K562 (cell line): ENCODE data around the gene GPALPP1. TPM values are rescaled to one million over a fixed set of nuclear protein-coding genes. Genes with fewer than 3 reads are reported as not detected.

Source experiments
- BRD9 ChIP-seq: fragments of 450-650 bp; IDR thresholded peaks from 2 replicates; pipeline ENCODE4 v1.6.1; 2018; ENCODE audit warnings: low read depth; ENCODE audit not compliant: partially characterized antibody
- CBFA2T2 ChIP-seq: fragments of 450-650 bp; conservative IDR thresholded peaks from 2 replicates; pipeline ENCODE4 v1.6.1; 2017; ENCODE audit warnings: mild to moderate bottlenecking
- CBX2 ChIP-seq: fragments of 200-600 bp; sonication (generic); IDR thresholded peaks from one replicate; pipeline ENCODE4 v1.6.1; 2012; ENCODE audit warnings: mild to moderate bottlenecking, low read length, inconsistent platforms; ENCODE audit not compliant: insufficient read depth, poor library complexity, severe bottlenecking
- EWSR1 ChIP-seq: fragments of 450-650 bp; IDR thresholded peaks from 2 replicates; pipeline ENCODE4 v1.6.1; 2018; ENCODE audit warnings: borderline replicate concordance, mild to moderate bottlenecking, low read depth, moderate library complexity; ENCODE audit not compliant: partially characterized antibody
- FOXJ2 ChIP-seq: fragments of 200-800 bp; sonication (Bioruptor generic); IDR thresholded peaks from 2 replicates; pipeline ENCODE4 v1.6.1; 2016; ENCODE audit warnings: missing genetic modification characterization, missing compliant biosample characterization
- GATA2 ChIP-seq: sonication (generic); formaldehyde crosslinking; IDR thresholded peaks from 2 replicates; pipeline ENCODE4 v1.4.0; 2020; ENCODE audit warnings: mild to moderate bottlenecking, missing genetic modification reagents
- HIVEP1 ChIP-seq: fragments of 250-450 bp; sonication (Bioruptor Pico); IDR thresholded peaks from 2 replicates; pipeline ENCODE4 v1.4.0; 2020; ENCODE audit warnings: mild to moderate bottlenecking
- ILF3 ChIP-seq: fragments of 450-650 bp; IDR thresholded peaks from 2 replicates; pipeline ENCODE4 v1.6.1; 2018; ENCODE audit warnings: antibody characterized with exemption, mild to moderate bottlenecking, moderate library complexity, borderline replicate concordance
- KLF13 ChIP-seq: fragments of 450-650 bp; IDR thresholded peaks from 2 replicates; pipeline ENCODE4 v1.6.1; 2016; ENCODE audit warnings: missing genetic modification characterization, low read depth, mild to moderate bottlenecking, missing compliant biosample characterization, moderate library complexity, borderline replicate concordance
- MBD1 ChIP-seq: fragments of 250-450 bp; sonication (Bioruptor Pico); IDR thresholded peaks from 2 replicates; pipeline ENCODE4 v1.8.0; 2022; ENCODE audit warnings: inconsistent platforms
- NFRKB ChIP-seq: fragments of 450-650 bp; IDR thresholded peaks from 2 replicates; pipeline ENCODE4 v1.6.1; 2016; ENCODE audit warnings: low read depth
- NFYB ChIP-seq: IDR thresholded peaks from 2 replicates; pipeline ENCODE4 v1.6.1; 2011; ENCODE audit warnings: mild to moderate bottlenecking, moderate library complexity; ENCODE audit not compliant: insufficient read length; ENCODE audit errors: extremely low read depth
- RBM14 ChIP-seq: fragments of 200-400 bp; formaldehyde crosslinking; IDR thresholded peaks from 2 replicates; pipeline ENCODE4 v1.6.1; 2018; ENCODE audit warnings: low read depth, mild to moderate bottlenecking, low read length, moderate library complexity, borderline replicate concordance; ENCODE audit not compliant: insufficient read depth
- TARDBP ChIP-seq: fragments of 450-650 bp; IDR thresholded peaks from 2 replicates; pipeline ENCODE4 v1.6.1; 2016
- TFAP4 ChIP-seq: sonication (generic); formaldehyde crosslinking; IDR thresholded peaks from 2 replicates; pipeline ENCODE4 v1.8.0; 2022; ENCODE audit warnings: missing genetic modification reagents, mild to moderate bottlenecking, moderate library complexity, borderline replicate concordance
- UBTF ChIP-seq, 2 experiments: IDR thresholded peaks; 2 replicates each; pipeline ENCODE4 v1.6.1; 2012; ENCODE audit warnings: improper control_type of control experiment in 2 of 2, low read depth in 2 of 2, low read length in 2 of 2, borderline replicate concordance in 1 of 2
- VEZF1 ChIP-seq: fragments of 200-800 bp; sonication (Bioruptor generic); IDR thresholded peaks from 2 replicates; pipeline ENCODE4 v1.6.1; 2017; ENCODE audit warnings: missing genetic modification characterization, missing compliant biosample characterization
- XRCC5 ChIP-seq: fragments of 200-400 bp; formaldehyde crosslinking; IDR thresholded peaks from 2 replicates; pipeline ENCODE4 v1.6.1; 2017; ENCODE audit warnings: low read depth, mild to moderate bottlenecking, low read length
- ZNF224 ChIP-seq: sonication (generic); formaldehyde crosslinking; IDR thresholded peaks from 2 replicates; pipeline ENCODE4 v1.8.0; 2022; ENCODE audit warnings: mild to moderate bottlenecking, missing genetic modification reagents
- ZNF444 ChIP-seq: fragments of 250-450 bp; sonication (Bioruptor Pico); IDR thresholded peaks from 2 replicates; pipeline ENCODE4 v1.4.0; 2020; ENCODE audit warnings: mild to moderate bottlenecking, moderate library complexity
- ZNF583 ChIP-seq: fragments of 250-450 bp; sonication (Bioruptor Pico); IDR thresholded peaks from 2 replicates; pipeline ENCODE4 v1.4.0; 2020
- ZNF707 ChIP-seq: fragments of 250-450 bp; sonication (Bioruptor Pico); conservative IDR thresholded peaks from 2 replicates; pipeline ENCODE4 v1.8.0; 2022; ENCODE audit warnings: inconsistent platforms, mild to moderate bottlenecking, moderate library complexity
- polyA plus RNA-seq, 8 experiments: library from polyadenylated mRNA; depleted of rRNA in 4 of 8; stranded (reverse) in 5 of 8; unstranded in 3 of 8; fragments of >200 nt; fragmentation: Nextera tagmentation in 2 of 8; fragmentation: Illumina TruSeq in 1 of 8; extraction: Ambion mirVana in 2 of 8; extraction: Trizol in 1 of 8; gene quantifications; 2 replicates each; pipeline versions ENCODE4 v1.2.1 to v1.2.3, GENCODE V29; 2011 to 2014; ENCODE audit warnings: inconsistent platforms in 1 of 8, missing spikeins in 1 of 8
- total RNA-seq, 7 experiments: library from RNA; depleted of rRNA in 6 of 7; stranded (reverse); fragments of >200 nt in 6 of 7; fragmentation: Illumina TruSeq in 2 of 7; extraction: Trizol in 2 of 7; gene quantifications; 2 replicates each; pipeline versions ENCODE4 v1.2.1 to v1.2.3, GENCODE V29; 2011 to 2021; ENCODE audit warnings: low replicate concordance in 1 of 7

The GPALPP1 gene
- total and polyA plus RNA-seq, 9 of the 15 experiments (the other 6 are each of a cell fraction or from before 2014, with no cell fraction given): 8.1 to 22.3 (median 18.5) TPM

- no peak for TF ChIP-seq ZNF583 (CRISPR knock-in tag)
- TF ChIP-seq XRCC5: no peak
- TF ChIP-seq VEZF1 (CRISPR knock-in tag): no peak
- TF ChIP-seq RBM14: no peak
- TF ChIP-seq GATA2: no peak
- no peak for TF ChIP-seq UBTF (IDR thresholded peaks at IDR 0.05; ENCODE audit: borderline replicate concordance in 1 of 2, low read depth in 2 of 2, low read length in 2 of 2)
- no peak for TF ChIP-seq FOXJ2
- TF ChIP-seq NFRKB: no peak
- TF ChIP-seq EWSR1: no peak
- no peak for TF ChIP-seq KLF13 (tag)
- TF ChIP-seq ZNF707 (CRISPR knock-in tag): no peak
- no peak for TF ChIP-seq ILF3
- no peak for TF ChIP-seq CBX2
- TF ChIP-seq HIVEP1 (CRISPR knock-in tag): no peak
- TF ChIP-seq TFAP4 (CRISPR knock-in tag): peak; percentile 57; the same call in 1 of the 2 replicates
- no peak for TF ChIP-seq ZNF444 (CRISPR knock-in tag)
- peak; percentile 33 for TF ChIP-seq NFYB
- no peak for TF ChIP-seq BRD9
- TF ChIP-seq TARDBP: no peak
- TF ChIP-seq MBD1: no peak
- TF ChIP-seq CBFA2T2: no peak
- TF ChIP-seq ZNF224 (CRISPR knock-in tag): no peak
These were observed at the start of gene GPALPP1, which contains the start of gene NUFIP1 (continued) for GRCh38 chr13:44989071-44989889.
